HepG2 (cell line): Measurements from ENCODE around the gene PRPS1L1.

Experiments
- NFIB ChIP-seq: sonication (generic); formaldehyde crosslinking; IDR thresholded peaks from 2 replicates; pipeline ENCODE4 v1.9.0; 2021; ENCODE audit warnings: missing genetic modification reagents, mild to moderate bottlenecking, borderline replicate concordance
- ZNF704 ChIP-seq: sonication (generic); formaldehyde crosslinking; IDR thresholded peaks from 2 replicates; pipeline ENCODE4 v1.8.1; 2023; ENCODE audit warnings: mild to moderate bottlenecking, inconsistent platforms, moderate library complexity, missing genetic modification reagents, borderline replicate concordance

GRCh38 chr7:18004372-18004771 is 23.3 kb downstream of the PRPS1L1 start:
- TF ChIP-seq NFIB (CRISPR knock-in tag) (no peak), ZNF704 (CRISPR knock-in tag) (no peak)
